HG02571 (cell line): ENCODE results near the gene COL4A5.
A peak's percentile ranks its signal among the peaks of the same experiment; 100 is the strongest.
"Not testable (repeated sequence)": the region's sequence is repeated elsewhere in the genome, so short reads cannot be mapped to it uniquely, and the experiment has no call there.

Experiments
- ATAC-seq: cut with Tn5 transposase; IDR thresholded peaks from one replicate; pipeline ENCODE4 v1.9.1; 2021; ENCODE audit warnings: mild to moderate bottlenecking, moderate library complexity; ENCODE audit not compliant: unreplicated experiment

Gene COL4A5

DNA sequence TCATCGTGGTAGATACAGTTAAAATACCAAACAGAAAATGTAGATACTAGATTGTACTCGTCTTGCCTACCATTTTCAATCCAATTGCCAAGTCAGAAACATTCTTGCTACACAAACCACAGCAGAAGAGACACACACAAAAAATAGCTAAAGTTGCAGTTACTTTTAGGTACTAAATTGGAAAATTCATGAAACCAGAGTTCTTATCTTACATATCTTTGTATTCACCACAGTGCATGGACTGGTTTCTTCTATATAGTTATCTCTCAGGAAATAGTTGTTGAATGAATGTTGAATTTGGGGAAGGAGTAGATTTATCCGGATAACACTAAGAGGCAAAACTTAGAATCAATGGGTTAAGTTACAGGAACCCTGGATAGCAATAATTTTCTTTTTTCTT lies 14.2 kb downstream of the COL4A5 start:
- no peak for ATAC-seq

DNA sequence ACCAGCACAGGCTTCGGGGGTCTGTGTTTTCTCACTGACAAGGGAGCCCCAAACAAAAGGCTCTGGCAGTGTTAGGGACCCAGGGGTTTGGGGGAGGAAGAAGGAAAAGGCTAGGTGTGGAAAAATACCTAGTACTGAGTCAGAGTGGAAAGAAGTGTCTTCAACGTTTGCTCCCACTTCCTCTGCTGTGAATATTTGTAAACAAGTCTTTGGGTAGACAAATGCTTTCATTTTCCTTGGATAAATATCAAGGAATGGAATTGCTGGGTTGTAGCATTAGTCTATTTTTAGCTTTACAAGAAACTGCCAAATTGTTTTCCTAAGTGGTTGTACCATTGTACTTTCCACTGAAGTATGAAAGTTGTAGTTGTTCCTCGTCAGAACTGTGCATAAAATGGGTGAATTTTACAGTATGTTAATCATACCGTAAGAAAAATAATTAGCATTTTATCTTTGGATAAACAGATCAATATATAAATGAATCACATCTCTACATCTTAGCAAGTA lies 17.4 kb downstream of the COL4A5 start:
- no peak for ATAC-seq

DNA sequence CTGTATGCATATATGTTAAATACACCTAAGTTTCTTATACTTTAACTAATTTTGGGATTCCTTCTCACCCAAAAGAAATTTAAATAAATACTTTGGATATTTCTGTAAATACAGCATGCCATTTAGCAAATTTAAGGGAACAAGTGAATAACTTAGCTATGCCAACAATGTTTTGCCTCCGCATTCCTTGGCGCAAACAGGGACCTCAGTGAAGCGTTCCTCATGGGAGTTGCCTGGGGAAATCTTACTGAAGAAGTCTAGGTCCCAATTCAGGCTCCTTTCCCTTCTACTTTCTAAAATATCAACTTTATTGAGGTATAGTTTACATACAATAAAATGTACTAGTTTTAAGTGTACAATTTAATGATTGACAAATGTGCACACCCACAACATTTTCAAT lies 25.0 kb downstream of the COL4A5 start:
- no peak for ATAC-seq

DNA sequence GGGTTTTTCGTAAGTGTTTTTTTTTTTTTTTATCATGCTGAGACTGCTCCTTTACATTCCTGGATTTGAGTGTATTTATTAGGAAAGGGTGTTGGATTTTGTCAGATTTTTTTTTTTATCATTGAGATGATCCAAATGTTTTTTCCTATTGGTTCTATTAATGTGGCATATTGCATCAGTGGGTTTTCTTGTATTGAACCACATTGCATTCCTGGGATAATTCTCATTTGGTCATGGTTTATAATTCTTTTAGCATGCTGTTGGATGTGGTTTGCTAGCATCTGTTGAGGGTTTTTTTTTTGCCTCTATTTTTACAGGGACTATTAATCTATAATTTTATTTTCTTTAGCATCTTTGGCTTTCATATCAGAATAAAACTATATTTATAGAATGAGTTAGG lies 28.8 kb downstream of the COL4A5 start:
- ATAC-seq: no peak

DNA sequence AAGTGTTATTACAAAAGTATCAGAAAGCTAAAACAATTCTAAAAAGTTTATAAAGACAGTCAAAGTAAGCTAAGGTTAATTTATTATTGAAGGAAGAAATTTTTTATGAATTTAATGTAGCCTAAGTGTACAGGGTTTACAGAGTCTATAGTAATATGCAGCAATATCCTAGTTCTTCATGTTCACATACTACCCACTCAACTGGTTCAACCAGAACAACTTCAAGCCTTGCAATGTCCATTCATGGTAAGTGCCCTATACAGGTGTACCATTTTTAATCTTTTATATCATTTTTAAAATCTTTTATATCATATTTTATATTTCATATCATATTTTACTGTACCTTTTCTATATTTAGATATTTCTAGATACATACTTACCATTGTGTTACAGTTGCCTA lies 34.3 kb downstream of the COL4A5 start:
- no peak for ATAC-seq

DNA sequence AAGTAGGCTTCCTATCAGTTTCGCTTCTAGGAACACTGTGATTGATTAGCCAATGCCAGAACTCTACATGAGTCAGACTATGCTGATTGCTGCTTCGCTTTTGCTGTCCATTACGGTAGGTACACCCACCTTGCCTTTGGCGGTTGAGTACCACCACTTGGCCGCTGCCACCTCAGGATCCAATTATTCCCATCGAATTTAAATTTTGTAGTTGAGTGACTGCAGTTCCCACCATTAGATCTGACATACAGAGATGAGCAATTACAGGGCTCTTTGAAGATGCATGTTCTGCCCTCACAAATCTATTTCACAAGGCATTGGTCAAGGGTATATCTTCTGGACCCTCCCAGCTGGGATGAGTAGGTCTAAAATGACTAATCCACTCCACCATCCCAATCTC lies 41.9 kb downstream of the COL4A5 start:
- not testable (repeated sequence) for ATAC-seq

DNA sequence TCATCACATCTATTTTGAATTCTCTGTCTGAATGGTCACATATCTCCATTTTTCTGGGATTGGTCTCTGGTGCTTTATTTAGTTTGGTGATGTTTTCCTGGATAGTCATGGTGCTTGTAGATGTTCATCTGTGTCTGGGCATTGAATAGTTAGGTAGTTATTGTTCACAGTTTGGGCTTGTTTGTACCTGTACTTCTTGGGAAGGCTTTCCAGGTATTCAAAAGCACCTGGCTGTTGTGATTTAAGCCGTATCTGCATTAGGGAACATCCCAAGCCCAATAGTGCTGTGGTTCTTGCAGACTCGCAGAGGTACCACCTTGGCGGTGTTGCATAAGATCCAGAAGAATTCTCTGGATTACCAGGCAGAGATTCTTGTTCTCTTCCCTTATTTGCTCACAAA lies 44.6 kb downstream of the COL4A5 start:
- no peak for ATAC-seq

DNA sequence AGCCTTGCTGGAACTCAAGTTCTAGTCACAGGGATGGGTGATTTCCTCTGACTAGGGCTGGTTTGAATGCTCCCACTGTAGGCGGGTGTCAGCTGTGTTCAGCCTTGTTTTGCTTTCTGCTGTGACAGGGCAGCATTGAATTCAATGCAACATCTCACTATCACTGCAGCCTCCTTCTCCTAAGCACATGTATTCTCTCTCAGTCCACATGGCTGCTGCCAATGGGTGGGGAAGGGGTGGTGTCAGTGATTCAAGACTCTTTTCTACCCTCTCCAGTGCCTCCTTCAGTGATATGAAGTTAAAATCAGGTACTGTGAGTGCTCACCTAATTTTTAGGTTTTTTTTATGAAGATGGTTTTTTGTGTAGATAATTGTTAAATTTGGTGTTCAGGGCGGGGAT lies 46.3 kb downstream of the COL4A5 start:
- no peak for ATAC-seq

DNA sequence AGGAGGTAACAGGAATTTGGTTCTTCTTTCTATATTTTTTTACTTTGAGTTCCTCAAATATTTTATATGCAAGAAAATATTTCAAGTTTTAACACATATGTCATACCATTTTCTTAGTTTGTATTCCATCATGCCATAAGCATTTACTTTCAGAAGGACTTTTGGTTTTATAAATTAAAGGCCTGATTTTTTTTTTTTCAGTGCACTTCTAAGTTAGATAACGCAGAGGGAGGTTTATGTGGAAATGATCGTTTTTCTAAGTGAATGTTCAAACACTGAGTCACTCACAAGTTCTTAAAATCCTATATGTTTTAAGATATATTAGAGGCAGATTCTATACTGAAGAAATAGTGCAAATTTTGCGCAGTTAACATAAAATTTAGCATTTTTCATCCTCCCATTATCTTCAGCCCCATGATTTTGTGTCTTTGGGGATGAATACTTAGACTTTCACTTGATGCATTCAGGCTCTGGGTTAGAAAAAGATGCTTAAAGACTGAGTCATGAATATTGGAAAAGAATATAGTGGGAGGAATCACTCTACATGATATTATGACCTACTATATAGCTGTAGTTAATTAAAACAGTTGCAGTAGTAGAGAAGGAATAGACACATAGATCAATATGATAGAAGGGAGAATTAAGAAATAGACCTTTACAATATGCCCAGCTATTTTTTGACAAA lies 54.9 kb downstream of the COL4A5 start:
- no peak for ATAC-seq

DNA sequence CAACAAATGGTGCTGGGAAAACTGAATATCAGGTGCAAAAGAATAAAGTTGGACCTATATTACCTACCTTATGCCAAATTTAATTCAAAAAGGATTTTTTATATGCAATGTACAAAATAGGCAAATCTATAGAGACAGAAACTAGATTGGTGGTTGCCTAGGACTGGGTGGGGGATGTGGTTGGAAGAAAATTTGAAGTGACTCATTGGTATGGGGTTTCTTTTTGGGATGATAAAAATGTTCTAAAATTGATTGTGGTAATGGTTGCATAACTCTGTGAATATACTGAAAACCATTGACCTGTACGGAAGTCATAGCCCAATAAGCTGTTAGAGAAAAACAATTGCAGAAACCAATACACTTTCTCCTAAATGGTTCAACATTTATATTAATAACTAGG lies 72.1 kb downstream of the COL4A5 start:
- ATAC-seq: no peak

DNA sequence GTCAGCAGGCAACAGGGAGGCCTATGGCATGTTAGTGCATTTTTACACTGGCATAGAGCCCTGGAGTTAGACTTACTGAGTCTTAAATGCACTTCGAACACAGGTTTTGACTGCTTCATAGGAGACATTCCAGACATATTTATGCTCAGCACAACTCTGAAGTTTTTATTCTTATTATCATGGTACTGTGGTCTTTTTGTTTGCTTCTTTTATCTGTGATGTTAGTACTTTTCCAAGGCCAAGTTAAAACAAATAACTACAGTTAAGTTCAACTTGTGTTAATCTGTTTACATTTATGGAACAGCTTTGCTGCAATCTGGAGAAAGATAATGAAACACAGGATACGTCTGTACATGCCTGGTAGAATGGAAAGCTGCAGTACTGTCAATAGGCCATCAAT lies 76.5 kb downstream of the COL4A5 start:
- ATAC-seq: no peak

DNA sequence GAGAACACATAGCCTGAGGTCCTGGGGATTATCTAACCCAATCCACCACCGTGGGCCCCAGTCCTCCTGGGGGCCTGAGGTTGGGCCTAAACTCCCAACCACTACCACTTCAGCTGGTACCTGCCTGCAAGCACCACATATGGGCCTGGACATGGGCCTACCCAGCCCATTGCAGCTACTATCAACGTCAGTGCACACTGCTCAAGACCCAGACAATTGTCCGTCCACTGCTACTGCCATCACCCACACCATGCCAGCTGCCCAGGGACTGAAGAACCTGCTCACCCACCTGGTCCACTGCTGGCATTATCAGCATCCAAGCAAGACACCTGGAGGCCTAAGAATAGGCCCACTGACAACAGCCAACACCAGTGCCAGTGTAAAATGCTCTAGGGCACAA lies 88.1 kb downstream of the COL4A5 start:
- no peak for ATAC-seq

DNA sequence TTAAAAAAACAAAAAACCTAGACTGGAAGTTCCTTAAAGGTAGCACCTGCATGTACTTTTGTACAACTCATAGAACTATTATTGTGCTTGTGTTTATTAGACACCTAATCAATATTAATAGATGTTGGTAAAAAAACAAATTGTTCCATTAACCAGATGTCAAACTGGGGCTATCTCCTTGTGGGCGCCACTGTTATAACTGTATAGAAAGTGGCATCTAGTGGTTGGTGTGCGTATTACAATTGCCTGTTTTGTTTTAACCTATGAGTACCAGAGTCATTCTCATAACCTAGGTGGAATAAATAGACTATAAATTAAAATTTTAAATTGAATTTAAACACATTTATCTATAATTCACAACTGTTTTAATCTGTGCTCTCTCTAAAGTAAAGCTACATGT lies 97.4 kb downstream of the COL4A5 start:
- ATAC-seq: peak; percentile 88

DNA sequence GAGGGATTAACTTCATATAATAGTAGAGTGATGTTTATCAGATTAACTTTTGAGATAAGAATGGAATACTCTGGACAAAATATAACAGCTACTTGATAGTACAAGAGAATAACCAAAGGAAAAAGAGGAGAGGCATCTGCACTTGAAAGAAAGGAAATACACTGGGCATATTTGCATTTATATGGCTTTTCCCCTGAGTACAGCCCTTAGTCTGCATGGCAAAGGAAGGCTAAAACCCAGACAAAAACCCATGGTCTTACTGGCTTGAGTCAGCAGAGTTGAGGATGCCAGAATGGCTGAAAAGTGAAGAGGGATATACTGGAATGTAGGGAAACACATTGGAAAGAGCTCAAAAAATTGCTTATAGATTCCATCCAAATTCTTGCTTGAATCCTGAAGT lies 101.6 kb downstream of the COL4A5 start:
- ATAC-seq: no peak

DNA sequence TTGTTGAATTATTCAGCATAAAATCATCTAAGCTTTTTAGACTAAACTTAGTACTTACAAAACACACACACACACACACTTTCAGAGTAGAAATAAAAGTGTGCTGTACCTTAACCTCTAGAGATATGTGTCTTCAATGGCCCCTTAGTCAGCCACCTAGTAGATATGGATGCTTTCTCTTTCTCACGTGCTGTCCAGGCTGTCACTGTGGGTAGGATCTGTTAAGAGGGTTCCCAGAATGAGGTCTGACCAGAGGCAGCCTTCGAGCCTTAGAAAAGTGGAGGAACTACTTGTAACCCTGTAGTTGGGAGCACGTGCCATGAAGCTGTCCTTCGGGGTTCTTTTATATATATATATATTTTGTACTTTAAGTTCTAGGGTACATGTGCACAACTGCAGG lies 117.9 kb downstream of the COL4A5 start:
- ATAC-seq: no peak

DNA sequence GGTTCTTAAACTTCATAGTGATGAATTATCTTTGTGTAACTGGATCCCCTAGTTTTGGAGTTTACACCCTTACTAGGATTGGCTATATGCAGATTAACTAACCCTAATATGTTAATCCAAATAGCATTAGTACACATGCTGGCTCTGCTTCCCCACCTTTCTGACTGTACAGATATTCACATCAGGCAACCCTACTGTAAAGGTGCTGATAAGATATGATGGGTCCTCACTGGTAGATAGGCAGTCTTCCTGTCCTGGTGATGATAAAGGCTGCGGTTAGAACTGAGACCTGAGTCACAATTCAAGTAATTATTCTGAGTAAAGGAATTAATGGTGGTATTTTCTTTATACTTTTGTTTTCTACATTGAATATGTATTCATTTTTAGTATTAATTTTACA lies 118.6 kb downstream of the COL4A5 start:
- ATAC-seq: no peak

DNA sequence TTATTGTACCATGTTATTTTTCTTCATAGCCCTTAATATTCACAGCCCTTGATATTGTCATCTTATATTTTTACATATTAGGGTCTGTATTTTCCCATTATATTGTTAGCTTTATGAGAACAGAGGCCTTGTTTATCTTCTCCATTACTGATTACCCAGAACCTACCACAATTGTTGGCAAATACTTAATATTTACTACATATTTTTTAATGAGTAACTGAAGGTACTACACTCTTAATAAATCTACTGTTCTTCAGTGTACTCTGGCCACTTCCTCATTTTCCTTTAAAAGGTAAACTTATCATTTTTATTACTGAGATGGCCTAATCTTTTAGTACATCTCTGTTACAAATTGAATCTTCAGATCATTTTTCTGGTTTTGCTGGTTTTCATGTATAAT lies 133.5 kb downstream of the COL4A5 start:
- no peak for ATAC-seq

DNA sequence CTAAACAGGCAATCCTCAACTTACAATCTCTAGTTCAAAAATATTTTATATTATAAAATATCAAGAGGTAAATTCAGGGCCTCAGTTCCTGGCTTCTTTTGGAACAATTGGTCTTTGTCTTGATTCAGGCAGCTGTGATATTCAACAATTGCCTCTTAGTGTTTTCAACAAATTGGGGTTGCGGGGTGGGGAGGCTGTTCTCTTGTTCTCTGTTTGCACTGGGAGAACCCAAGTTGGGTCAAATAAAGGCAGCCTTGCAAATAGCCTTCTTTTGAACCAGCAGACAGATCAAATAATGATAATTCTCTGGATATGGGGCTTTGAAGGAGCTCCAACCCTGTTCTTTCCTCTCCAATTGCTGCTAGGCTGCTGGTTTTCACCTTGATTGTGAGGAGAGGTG lies 142.5 kb downstream of the COL4A5 start:
- ATAC-seq: no peak

DNA sequence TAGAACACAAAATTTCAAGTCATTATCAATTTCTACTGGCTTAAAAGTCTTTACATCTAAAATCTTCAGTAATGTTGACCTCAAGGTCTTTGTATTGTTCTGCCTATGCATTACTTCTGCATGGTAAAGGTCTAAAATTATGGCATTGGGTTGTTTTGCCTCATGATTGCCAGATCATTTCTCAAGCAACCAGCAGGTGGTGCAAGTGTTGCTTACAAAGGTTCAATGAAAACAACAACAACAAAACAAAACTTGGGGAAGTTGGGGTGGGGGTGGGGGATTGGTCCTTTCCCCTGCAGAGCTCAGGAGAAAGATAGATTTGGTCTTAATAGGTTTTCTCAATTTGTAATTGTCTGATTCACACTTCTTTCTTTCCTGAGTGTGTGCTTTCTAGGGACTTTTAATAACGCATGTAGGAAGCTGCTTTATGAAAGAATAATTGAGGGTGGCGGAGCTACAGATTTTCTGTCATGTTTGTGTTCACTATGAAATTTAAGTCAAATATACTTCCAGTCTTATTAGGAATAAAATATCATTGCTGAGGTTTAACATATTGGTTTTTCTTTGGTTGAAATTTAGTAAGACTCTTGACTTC lies 145.1 kb downstream of the COL4A5 start:
- ATAC-seq: no peak

DNA sequence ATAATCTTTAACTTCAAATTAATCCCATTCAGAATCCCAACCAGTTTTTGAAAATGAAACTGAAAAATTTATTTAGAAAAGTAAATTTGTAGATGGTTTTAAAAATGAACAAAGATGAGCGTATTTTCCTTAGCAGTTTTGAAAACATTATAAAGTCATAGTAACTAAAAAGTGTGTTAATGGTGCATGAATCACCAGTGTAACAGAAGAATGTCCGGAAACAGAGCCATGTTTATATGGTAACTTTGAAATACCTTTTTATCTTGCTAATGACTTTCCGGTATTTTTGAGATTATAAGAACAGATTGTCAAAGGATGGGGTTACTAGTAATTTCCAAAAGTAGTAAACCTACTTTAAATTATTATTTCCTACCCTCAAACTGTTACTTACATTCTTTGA lies 150.9 kb downstream of the COL4A5 start:
- ATAC-seq: no peak

DNA sequence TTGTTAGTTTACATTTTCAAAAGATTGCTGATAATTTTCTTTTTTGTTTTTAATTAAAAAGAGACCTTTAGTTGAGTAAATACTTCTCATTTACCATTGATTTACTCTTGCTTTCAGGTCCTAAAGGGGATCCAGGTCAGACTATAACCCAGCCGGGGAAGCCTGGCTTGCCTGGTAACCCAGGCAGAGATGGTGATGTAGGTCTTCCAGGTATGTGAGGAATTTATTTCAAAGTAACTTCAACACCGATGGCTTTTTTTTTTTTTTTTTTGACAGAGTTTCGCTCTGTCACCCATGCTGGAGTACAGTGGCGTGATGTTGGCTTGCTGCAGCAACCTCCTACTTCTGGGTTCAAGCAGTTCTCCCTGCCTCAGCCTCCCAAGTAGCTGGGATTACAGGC lies 161.6 kb downstream of the COL4A5 start:
- no peak for ATAC-seq

DNA sequence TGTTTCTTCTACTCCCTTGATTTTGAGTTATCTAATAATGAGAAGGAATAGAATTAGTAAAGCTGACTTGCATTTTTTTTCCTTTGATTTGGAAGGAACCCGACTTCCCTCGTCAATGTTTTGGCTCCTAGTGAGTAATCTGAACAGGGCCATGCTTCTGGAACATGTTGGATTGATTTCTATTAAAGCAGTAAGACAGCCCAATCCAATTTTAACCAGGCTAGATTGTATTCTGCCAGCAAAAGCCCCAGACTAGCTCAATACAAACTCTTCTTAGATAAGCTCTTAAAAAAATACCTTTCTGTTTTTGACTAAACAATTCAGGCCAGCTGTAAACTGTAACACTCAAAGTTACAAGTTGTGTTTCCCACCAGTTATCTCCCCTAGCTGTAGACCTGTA lies 170.5 kb downstream of the COL4A5 start:
- no peak for ATAC-seq

DNA sequence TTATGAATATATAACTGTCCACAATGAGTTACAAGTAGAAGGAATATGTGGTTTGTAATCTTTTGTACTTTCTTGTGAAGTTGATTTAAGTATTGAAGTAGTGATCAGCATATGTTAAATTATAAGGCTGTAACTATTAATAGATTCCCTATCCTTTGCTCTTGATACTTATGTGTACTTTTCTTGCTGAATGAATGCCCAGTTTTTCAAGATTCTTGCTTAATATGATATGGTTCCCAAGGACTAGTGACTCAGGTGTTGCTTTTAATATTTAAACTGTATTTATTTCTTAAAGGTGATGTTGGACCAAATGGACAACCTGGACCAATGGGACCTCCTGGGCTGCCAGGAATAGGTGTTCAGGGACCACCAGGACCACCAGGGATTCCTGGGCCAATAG lies 175.0 kb downstream of the COL4A5 start:
- ATAC-seq: no peak
